Lung (tissue), 12 donors: Measurements from ENCODE around the gene RCSD1. TPM values are rescaled to one million over a fixed set of nuclear protein-coding genes. Genes with fewer than 3 reads are reported as not detected.
A peak's percentile ranks its signal among the peaks of the same experiment; 100 is the strongest.

Experiments used
- ATAC-seq: fragments of 200-7000 bp; cut with Tn5 transposase; one replicate; pipeline ENCODE4 v1.9.1; 2020; ENCODE audit warnings: moderate number of reproducible peaks; ENCODE audit not compliant: insufficient read depth, low FRiP score
- DNase-seq, 3 donors: peaks; one replicate each; pipeline ENCODE4 v3.0.0-alpha.2; 2013 to 2017
- H3K27ac ChIP-seq, 2 donors: one replicate each; pipeline ENCODE4 v1.5.1; 2013; ENCODE audit warnings: mild to moderate bottlenecking in 2 of 2, moderate library complexity in 2 of 2, control low read depth in 1 of 2, inconsistent platforms in 1 of 2, low read depth in 1 of 2, low read length in 1 of 2
- H3K27me3 ChIP-seq, 3 donors: one replicate each; pipeline ENCODE4 v1.5.1; 2013; ENCODE audit warnings: low read length in 2 of 3; ENCODE audit not compliant: control insufficient read depth in 3 of 3, insufficient read depth in 3 of 3
- H3K36me3 ChIP-seq, 4 donors: one replicate each; pipeline ENCODE4 v1.5.1; 2013; ENCODE audit warnings: low read length in 4 of 4, mild to moderate bottlenecking in 1 of 4, moderate library complexity in 1 of 4; ENCODE audit not compliant: control insufficient read depth in 4 of 4, insufficient read depth in 4 of 4
- H3K4me1 ChIP-seq, 5 donors: one replicate each; pipeline ENCODE4 v1.5.1; 2013; ENCODE audit warnings: low read length in 5 of 5, mild to moderate bottlenecking in 2 of 5, moderate library complexity in 1 of 5; ENCODE audit not compliant: control insufficient read depth in 5 of 5, insufficient read depth in 5 of 5
- H3K4me3 ChIP-seq: one replicate; pipeline ENCODE4 v1.5.1; 2013; ENCODE audit warnings: mild to moderate bottlenecking, control low read depth, moderate library complexity
- H3K9ac ChIP-seq, 2 donors: one replicate each; pipeline ENCODE4 v1.5.1; 2013; ENCODE audit warnings: low read length in 2 of 2, control low read depth in 1 of 2; ENCODE audit not compliant: insufficient read depth in 1 of 2
- H3K9me3 ChIP-seq, 4 donors: one replicate each; pipeline ENCODE4 v1.5.1; 2013; ENCODE audit warnings: low read length in 3 of 4, mild to moderate bottlenecking in 1 of 4, moderate library complexity in 1 of 4; ENCODE audit not compliant: control insufficient read depth in 4 of 4, insufficient read depth in 3 of 4
- WGBS, 2 donors: extraction: QIAGEN DNeasy Blood & Tissue Kit; methylation state at CpG; one replicate each; pipeline ENCODE4 v1.1.7; 2013; 5-methylcytosine and 5-hydroxymethylcytosine counted together
- polyA plus RNA-seq, 2 donors: library from polyadenylated mRNA; stranded (reverse); fragments of 200-250 nt; gene quantifications; one replicate each; pipeline ENCODE4 v1.2.1, GENCODE V29; 2013
- total RNA-seq, 2 donors: library from RNA; depleted of rRNA in 1 of 2; stranded (reverse); fragments of >200 nt in 1 of 2; gene quantifications; one replicate each; pipeline ENCODE4 v1.2.1, GENCODE V29; 2014 to 2021
- TF ChIP-seq, protein P1 (sequence below): IDR thresholded peaks from 2 replicates; pipeline ENCODE4 v1.5.1; 2012; ENCODE audit warnings: mild to moderate bottlenecking; ENCODE audit errors: control extremely low read depth, extremely low read depth
- donor health status: control.
- donor health status: control.
- donor health status: Bipolar disorder and iron deficiency.
- donor health status: healthy.
- donor health status: DM: yes; HTN: yes; CAD: no.

The RCSD1 gene
- total and polyA plus RNA-seq, 4 donors: 7.6 to 29.4 (median 23.8) TPM

DNA sequence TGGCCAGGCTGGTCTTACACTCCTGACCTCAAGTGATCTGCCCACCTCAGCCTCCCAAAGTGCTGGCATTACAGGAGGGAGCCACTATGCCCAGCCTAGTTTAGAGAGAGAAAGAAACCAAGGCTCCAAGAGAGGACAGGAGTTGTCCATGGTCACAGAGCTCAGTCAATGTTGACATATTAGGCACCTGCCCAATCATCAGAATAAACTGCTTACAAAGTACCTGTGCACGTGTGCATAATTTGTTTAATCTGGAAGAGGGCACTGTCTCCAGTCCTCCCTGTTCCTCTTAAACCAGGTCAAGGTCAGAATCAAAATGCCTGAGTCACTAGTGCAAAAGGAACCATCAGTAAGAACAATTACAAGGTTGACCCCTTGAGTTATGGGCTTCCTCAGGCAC, 71.5 kb downstream of the RCSD1 start:
- TF ChIP-seq, protein P1, sequence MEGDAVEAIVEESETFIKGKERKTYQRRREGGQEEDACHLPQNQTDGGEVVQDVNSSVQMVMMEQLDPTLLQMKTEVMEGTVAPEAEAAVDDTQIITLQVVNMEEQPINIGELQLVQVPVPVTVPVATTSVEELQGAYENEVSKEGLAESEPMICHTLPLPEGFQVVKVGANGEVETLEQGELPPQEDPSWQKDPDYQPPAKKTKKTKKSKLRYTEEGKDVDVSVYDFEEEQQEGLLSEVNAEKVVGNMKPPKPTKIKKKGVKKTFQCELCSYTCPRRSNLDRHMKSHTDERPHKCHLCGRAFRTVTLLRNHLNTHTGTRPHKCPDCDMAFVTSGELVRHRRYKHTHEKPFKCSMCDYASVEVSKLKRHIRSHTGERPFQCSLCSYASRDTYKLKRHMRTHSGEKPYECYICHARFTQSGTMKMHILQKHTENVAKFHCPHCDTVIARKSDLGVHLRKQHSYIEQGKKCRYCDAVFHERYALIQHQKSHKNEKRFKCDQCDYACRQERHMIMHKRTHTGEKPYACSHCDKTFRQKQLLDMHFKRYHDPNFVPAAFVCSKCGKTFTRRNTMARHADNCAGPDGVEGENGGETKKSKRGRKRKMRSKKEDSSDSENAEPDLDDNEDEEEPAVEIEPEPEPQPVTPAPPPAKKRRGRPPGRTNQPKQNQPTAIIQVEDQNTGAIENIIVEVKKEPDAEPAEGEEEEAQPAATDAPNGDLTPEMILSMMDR: no peak
- no peaks in the 10 kb centered on the region for H3K27me3 ChIP-seq
- peaks cover 0 to 10% (median 3%) of the 10 kb centered on the region in 5 donors for H3K4me1 ChIP-seq
- H3K27ac ChIP-seq: no peak overlapping the region
- WGBS, 2 donors: 67 to 81% methylated on average over 1 of the region's 1 CpG
- ATAC-seq (no peak), DNase-seq (no peak)
- no peaks in the 10 kb centered on the region for H3K9me3 ChIP-seq
- no peak overlapping the region for H3K4me3 ChIP-seq
- peaks cover 0 to 25% (median 0%) of the 10 kb centered on the region in 4 donors for H3K36me3 ChIP-seq
- no peak overlapping the region for H3K9ac ChIP-seq

DNA sequence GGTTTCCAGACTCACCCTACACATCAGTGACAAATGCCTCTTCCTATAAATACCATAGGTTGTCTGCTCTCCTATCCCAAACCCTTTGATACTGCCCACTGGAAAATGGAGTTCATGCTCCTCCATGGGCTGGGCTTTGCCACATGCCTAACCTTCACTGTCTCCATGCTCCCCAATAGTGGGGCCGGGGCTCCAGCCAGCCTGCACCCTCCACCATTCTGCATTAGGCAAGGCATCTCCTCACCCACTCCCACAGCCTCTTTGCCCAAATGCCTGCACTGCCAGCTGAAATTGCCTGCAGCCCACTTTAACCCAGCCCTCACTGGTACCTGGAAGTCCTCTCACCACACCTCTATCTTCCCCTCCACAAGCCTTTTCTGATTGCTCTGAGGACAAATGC, 73.5 kb downstream of the RCSD1 start:
- DNase-seq: no peak
- ATAC-seq: no peak
- WGBS, 2 donors: 94% methylated on average over 1 of the region's 1 CpG
- no peak overlapping the region for H3K9ac ChIP-seq
- no peaks in the 10 kb centered on the region for H3K4me1 ChIP-seq
- H3K27ac ChIP-seq: no peak overlapping the region
- TF ChIP-seq, protein P1: no peak
- no peak overlapping the region for H3K4me3 ChIP-seq
- H3K9me3 ChIP-seq: no peaks in the 10 kb centered on the region
- no peaks in the 10 kb centered on the region for H3K27me3 ChIP-seq
- H3K36me3 ChIP-seq: peaks cover 0 to 12% (median 0%) of the 10 kb centered on the region in 4 donors

DNA sequence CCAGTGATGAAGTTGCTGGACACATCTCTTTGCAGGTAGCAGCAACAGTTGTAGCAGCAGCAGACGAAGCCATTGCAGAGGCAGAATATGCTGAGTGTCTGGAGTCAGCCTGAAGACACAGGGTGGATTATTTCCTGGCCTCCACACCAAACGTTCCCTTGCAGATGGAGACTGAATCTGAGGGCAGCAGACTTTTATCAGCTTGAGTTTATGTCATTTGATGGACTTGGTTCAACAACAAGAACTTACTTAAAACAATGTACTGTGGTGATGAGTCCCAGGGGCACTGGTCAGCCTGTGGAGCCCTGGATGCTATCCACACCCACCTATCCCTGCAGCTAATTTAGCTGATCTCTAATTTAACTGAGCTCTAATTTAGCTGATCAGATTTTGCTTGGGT, 74.7 kb downstream of the RCSD1 start:
- Histone ChIP-seq H3K9ac (no peak overlapping the region), H3K9me3 (no peaks in the 10 kb centered on the region), H3K4me1 (no peaks in the 10 kb centered on the region), H3K27ac (no peak overlapping the region), H3K36me3 (peaks cover 0 to 8% (median 0%) of the 10 kb centered on the region in 4 donors), H3K4me3 (no peak overlapping the region), H3K27me3 (no peaks in the 10 kb centered on the region)
- TF ChIP-seq, protein P1: no peak
- DNase-seq: peak in 2 of 3 donors; percentile 24 to 54
- no peak for ATAC-seq
- 64 to 77% methylated on average over 2 of the region's 2 CpGs for WGBS, 2 donors

DNA sequence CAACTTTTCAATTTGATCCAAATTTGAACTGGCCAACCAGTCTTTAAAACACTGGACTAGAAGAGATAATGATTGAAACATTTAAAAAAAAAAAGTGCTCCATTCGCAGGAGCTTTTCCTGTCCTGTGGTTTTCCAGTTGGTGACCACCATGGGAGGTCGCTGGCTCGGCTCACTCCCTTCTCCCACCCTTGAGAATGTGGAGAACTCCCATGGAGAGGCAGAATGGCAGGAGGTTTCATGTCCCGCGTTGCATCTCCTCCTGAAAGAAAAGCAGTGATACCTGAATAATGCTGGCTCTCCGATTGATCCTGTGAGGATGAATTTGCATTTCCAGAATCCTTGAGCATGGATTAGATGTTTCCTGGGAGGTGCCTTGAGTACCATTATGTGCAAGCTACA, 75.2 kb downstream of the RCSD1 start:
- 63 to 76% methylated on average over 6 of the region's 6 CpGs for WGBS, 2 donors
- Histone ChIP-seq H3K27me3 (no peaks in the 10 kb centered on the region), H3K9ac (no peak overlapping the region), H3K4me3 (no peak overlapping the region), H3K4me1 (no peaks in the 10 kb centered on the region), H3K9me3 (no peaks in the 10 kb centered on the region), H3K27ac (no peak overlapping the region), H3K36me3 (peaks cover 0 to 8% (median 0%) of the 10 kb centered on the region in 4 donors)
- TF ChIP-seq, protein P1: no peak
- ATAC-seq: no peak
- no peak for DNase-seq
